Measurements from ENCODE around the gene CHRM4.
"Not testable (repeated sequence)": the region's sequence is repeated elsewhere in the genome, so short reads cannot be mapped to it uniquely, and the experiment has no call there.

CHRM4 gene

GRCh38 chr11:46381819-46382645, 9.5 kb downstream of the CHRM4 start:
- 2% methylated on average over 51 of the region's 66 CpGs for WGBS (ENCODE audit: insufficient coverage)
- Histone ChIP-seq H3K4me1 (ENCODE audit: control extremely low read depth in 1 of 4, control insufficient read depth in 4 of 4, insufficient read depth in 4 of 4, low read length in 3 of 4) (peaks cover 0 to 32% (median 27%) of the 10 kb centered on the region in 4 experiments), H3K27ac (ENCODE audit: insufficient read depth in 1 of 2, low read depth in 1 of 2, low read length in 2 of 2, poor library complexity in 1 of 2, severe bottlenecking in 2 of 2) (no peak overlapping the region), H3K9me3 (ENCODE audit: control extremely low read depth in 1 of 5, control insufficient read depth in 4 of 5, insufficient read depth in 2 of 5, low read depth in 1 of 5, low read length in 4 of 5) (no peaks in the 10 kb centered on the region), H3K4me3 (ENCODE audit: control insufficient read depth in 1 of 7, extremely low read depth in 1 of 7, insufficient read depth in 4 of 7, low read depth in 2 of 7, low read length in 6 of 7) (peak overlapping the region; percentile 17 to 80 (median 49)), H3K27me3 (replicated peaks in 2 of 5; ENCODE audit: control insufficient read depth in 4 of 5, insufficient read depth in 5 of 5, low read length in 4 of 5) (peaks cover 0 to 3% (median 0%) of the 10 kb centered on the region in 5 experiments), H3K36me3 (ENCODE audit: control insufficient read depth in 4 of 4, insufficient read depth in 4 of 4, low read length in 3 of 4) (peaks cover 2 to 22% (median 17%) of the 10 kb centered on the region in 4 experiments)
- peak in 1 of 3 donors; percentile 56 for DNase-seq
- POLR2A ChIA-PET: interaction anchor here (0.6 kb wide), 1 partner anchor 23 kb away, joined by 3 read pairs; no protein-coding TSS in a partner anchor
- CTCF ChIA-PET: interaction anchor here (1.0 to 40.1 kb wide), 2 partner anchors 34 to 66 kb away, joined by 3 to 1037 read pairs; partner anchors contain the start of gene DGKZ

- peak within 1 kb of the TSS in 1 of 2 experiments; percentile 66 for H3K27ac ChIP-seq (ENCODE audit: insufficient read depth in 1 of 2, low read depth in 1 of 2, low read length in 2 of 2, poor library complexity in 1 of 2, severe bottlenecking in 2 of 2)
- no peaks in the 10 kb centered on the region for H3K9me3 ChIP-seq (ENCODE audit: control extremely low read depth in 1 of 5, control insufficient read depth in 4 of 5, insufficient read depth in 2 of 5, low read depth in 1 of 5, low read length in 4 of 5)
- CTCF ChIA-PET: interaction anchor here (0.6 to 40.1 kb wide), 2 partner anchors 33 to 139 kb away, joined by 3 to 1037 read pairs; partner anchors contain the start of gene DGKZ
- POLR2A ChIA-PET: no interaction called here
- H3K4me1 ChIP-seq (ENCODE audit: control extremely low read depth in 1 of 4, control insufficient read depth in 4 of 4, insufficient read depth in 4 of 4, low read length in 3 of 4): peaks cover 0 to 32% (median 27%) of the 10 kb centered on the region in 4 experiments
- H3K27me3 ChIP-seq (replicated peaks in 2 of 5; ENCODE audit: control insufficient read depth in 4 of 5, insufficient read depth in 5 of 5, low read length in 4 of 5): no peaks in the 10 kb centered on the region
- peaks cover 4 to 29% (median 21%) of the 10 kb centered on the region in 4 experiments for H3K36me3 ChIP-seq (ENCODE audit: control insufficient read depth in 4 of 4, insufficient read depth in 4 of 4, low read length in 3 of 4)
- under 1% methylated on average over 37 of the region's 96 CpGs for WGBS (ENCODE audit: insufficient coverage)
- H3K4me3 ChIP-seq (ENCODE audit: control insufficient read depth in 1 of 7, extremely low read depth in 1 of 7, insufficient read depth in 4 of 7, low read depth in 2 of 7, low read length in 6 of 7): peak within 1 kb of the TSS; percentile 53 to 80 (median 68)
- no peak for DNase-seq
Observed at GRCh38 chr11:46381048-46381818, 10.3 kb downstream of the CHRM4 start, which contains the start of gene MDK. TSS of gene MDK (plus strand) at chr11:46381669. CDS start at chr11:46382058, 389 bp downstream.

GRCh38 chr11:46380340-46381047, 11.1 kb downstream of the CHRM4 start:
- ChIA-PET CTCF (interaction anchor here (0.6 to 40.1 kb wide), 2 partner anchors 32 to 139 kb away, joined by 3 to 1037 read pairs; partner anchors contain the start of gene DGKZ), POLR2A (interaction anchor here (0.8 kb wide), 1 partner anchor 37 kb away, joined by 3 read pairs; no protein-coding TSS in a partner anchor)
- H3K9me3 ChIP-seq (ENCODE audit: control extremely low read depth in 1 of 5, control insufficient read depth in 4 of 5, insufficient read depth in 2 of 5, low read depth in 1 of 5, low read length in 4 of 5): no peaks in the 10 kb centered on the region
- peak overlapping the region; percentile 53 to 80 (median 68) for H3K4me3 ChIP-seq (ENCODE audit: control insufficient read depth in 1 of 7, extremely low read depth in 1 of 7, insufficient read depth in 4 of 7, low read depth in 2 of 7, low read length in 6 of 7)
- peaks cover 0 to 32% (median 27%) of the 10 kb centered on the region in 4 experiments for H3K4me1 ChIP-seq (ENCODE audit: control extremely low read depth in 1 of 4, control insufficient read depth in 4 of 4, insufficient read depth in 4 of 4, low read length in 3 of 4)
- 0% methylated on average over 26 of the region's 45 CpGs for WGBS (ENCODE audit: insufficient coverage)
- peak; percentile 74 to 92 (median 90) for DNase-seq
- peak overlapping the region in 1 of 2 experiments; percentile 66 for H3K27ac ChIP-seq (ENCODE audit: insufficient read depth in 1 of 2, low read depth in 1 of 2, low read length in 2 of 2, poor library complexity in 1 of 2, severe bottlenecking in 2 of 2)
- peaks cover 4 to 37% (median 26%) of the 10 kb centered on the region in 4 experiments for H3K36me3 ChIP-seq (ENCODE audit: control insufficient read depth in 4 of 4, insufficient read depth in 4 of 4, low read length in 3 of 4)
- no peaks in the 10 kb centered on the region for H3K27me3 ChIP-seq (replicated peaks in 2 of 5; ENCODE audit: control insufficient read depth in 4 of 5, insufficient read depth in 5 of 5, low read length in 4 of 5)

GRCh38 chr11:46379482-46380293, 11.9 kb downstream of the CHRM4 start:
- ChIA-PET POLR2A (interaction anchor here (0.5 to 0.8 kb wide), 2 partner anchors 36 to 361 kb away, joined by 3 to 4 read pairs; no protein-coding TSS in a partner anchor), CTCF (interaction anchor here (2.0 to 40.1 kb wide), 2 partner anchors 7 to 31 kb away, joined by 8 to 1037 read pairs; partner anchors contain the start of gene DGKZ)
- not testable (repeated sequence) for H3K27me3 ChIP-seq (replicated peaks in 2 of 5; ENCODE audit: control insufficient read depth in 4 of 5, insufficient read depth in 5 of 5, low read length in 4 of 5); H3K9me3 ChIP-seq (ENCODE audit: control extremely low read depth in 1 of 5, control insufficient read depth in 4 of 5, insufficient read depth in 2 of 5, low read depth in 1 of 5, low read length in 4 of 5); DNase-seq; H3K4me3 ChIP-seq (ENCODE audit: control insufficient read depth in 1 of 7, extremely low read depth in 1 of 7, insufficient read depth in 4 of 7, low read depth in 2 of 7, low read length in 6 of 7); H3K27ac ChIP-seq (ENCODE audit: insufficient read depth in 1 of 2, low read depth in 1 of 2, low read length in 2 of 2, poor library complexity in 1 of 2, severe bottlenecking in 2 of 2)
- Histone ChIP-seq H3K4me1 (ENCODE audit: control extremely low read depth in 1 of 4, control insufficient read depth in 4 of 4, insufficient read depth in 4 of 4, low read length in 3 of 4) (peaks cover 0 to 29% (median 27%) of the 10 kb centered on the region in 4 experiments), H3K36me3 (ENCODE audit: control insufficient read depth in 4 of 4, insufficient read depth in 4 of 4, low read length in 3 of 4) (peaks cover 6 to 45% (median 31%) of the 10 kb centered on the region in 4 experiments)
- WGBS (ENCODE audit: insufficient coverage): 79% methylated on average over 10 of the region's 36 CpGs

GRCh38 chr11:46378811-46379481, 12.6 kb downstream of the CHRM4 start:
- Histone ChIP-seq H3K27me3 (replicated peaks in 2 of 5; ENCODE audit: control insufficient read depth in 4 of 5, insufficient read depth in 5 of 5, low read length in 4 of 5) (no peaks in the 10 kb centered on the region), H3K36me3 (ENCODE audit: control insufficient read depth in 4 of 4, insufficient read depth in 4 of 4, low read length in 3 of 4) (peaks cover 6 to 52% (median 38%) of the 10 kb centered on the region in 4 experiments), H3K27ac (ENCODE audit: insufficient read depth in 1 of 2, low read depth in 1 of 2, low read length in 2 of 2, poor library complexity in 1 of 2, severe bottlenecking in 2 of 2) (no peak overlapping the region), H3K4me3 (ENCODE audit: control insufficient read depth in 1 of 7, extremely low read depth in 1 of 7, insufficient read depth in 4 of 7, low read depth in 2 of 7, low read length in 6 of 7) (no peak overlapping the region), H3K4me1 (ENCODE audit: control extremely low read depth in 1 of 4, control insufficient read depth in 4 of 4, insufficient read depth in 4 of 4, low read length in 3 of 4) (peaks cover 0 to 28% (median 26%) of the 10 kb centered on the region in 4 experiments), H3K9me3 (ENCODE audit: control extremely low read depth in 1 of 5, control insufficient read depth in 4 of 5, insufficient read depth in 2 of 5, low read depth in 1 of 5, low read length in 4 of 5) (no peaks in the 10 kb centered on the region)
- no peak for DNase-seq
- 88% methylated on average over 15 of the region's 20 CpGs for WGBS (ENCODE audit: insufficient coverage)
- ChIA-PET POLR2A (interaction anchor here (0.5 kb wide), 1 partner anchor 361 kb away, joined by 4 read pairs; no protein-coding TSS in a partner anchor), CTCF (interaction anchor here (1.4 to 40.1 kb wide), 4 partner anchors 8 to 66 kb away, joined by 3 to 1037 read pairs (median 10); partner anchors contain the start of gene DGKZ)
